Activated CD8-positive, alpha-beta memory T cell treated with anti-CD3 and anti-CD28 coated beads for 36 hours (primary cell): ENCODE data around the gene NMNAT2. TPM values are rescaled to one million over a fixed set of nuclear protein-coding genes. Genes with fewer than 3 reads are reported as not detected.

Source experiments
- CTCF ChIA-PET: fragments of 350-600 bp; sonication (Branson Sonifier 250); formaldehyde crosslinking; loops from one replicate; lab custom pipeline; 2021; ENCODE audit warnings: antibody characterized with exemption; lab: Charles Lee
- POLR2A ChIA-PET: fragments of 350-600 bp; sonication (Branson Sonifier 250); formaldehyde crosslinking; loops from one replicate; lab custom pipeline; 2021; ENCODE audit warnings: antibody characterized with exemption; lab: Charles Lee
- total RNA-seq, 2 experiments: library from RNA; stranded (reverse); gene quantifications; one replicate each; pipeline ENCODE4 v1.2.3, GENCODE V29; 2021

NMNAT2 gene
- total RNA-seq, 2 experiments from 2014 or later: not detected

DNA sequence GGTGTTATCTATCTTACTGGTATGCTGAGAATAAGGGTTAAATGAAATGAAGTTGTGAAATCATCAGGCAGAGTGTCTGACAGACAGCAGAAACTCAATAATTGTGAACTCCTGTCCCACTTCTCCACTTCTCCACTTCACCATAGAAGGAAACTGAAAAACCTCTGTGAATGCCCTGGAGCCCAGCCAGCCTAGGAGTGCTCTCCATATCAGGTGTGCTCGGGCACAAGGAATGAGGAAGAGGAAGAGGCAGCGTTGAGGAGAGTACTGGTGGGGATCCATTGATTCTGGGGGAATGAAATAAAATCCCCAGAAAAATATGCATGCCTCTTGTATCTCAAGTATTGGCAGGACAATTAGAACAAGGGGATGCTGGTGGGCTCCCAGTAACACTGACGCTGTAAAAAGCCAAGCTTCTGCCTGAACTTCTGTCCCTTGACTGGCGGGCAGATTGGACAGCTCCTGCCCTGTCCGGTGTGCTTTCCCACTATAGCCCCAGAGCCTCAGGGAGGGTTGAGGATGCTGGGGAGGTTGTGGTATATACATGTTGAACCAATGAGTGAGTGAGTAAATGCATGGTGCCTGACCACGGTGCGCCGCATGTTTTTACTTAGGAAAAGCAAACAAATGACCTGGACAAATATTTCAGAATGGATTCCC, 47.7 kb downstream of the NMNAT2 start:
- ChIA-PET CTCF (no interaction called here), POLR2A (no interaction called here)

DNA sequence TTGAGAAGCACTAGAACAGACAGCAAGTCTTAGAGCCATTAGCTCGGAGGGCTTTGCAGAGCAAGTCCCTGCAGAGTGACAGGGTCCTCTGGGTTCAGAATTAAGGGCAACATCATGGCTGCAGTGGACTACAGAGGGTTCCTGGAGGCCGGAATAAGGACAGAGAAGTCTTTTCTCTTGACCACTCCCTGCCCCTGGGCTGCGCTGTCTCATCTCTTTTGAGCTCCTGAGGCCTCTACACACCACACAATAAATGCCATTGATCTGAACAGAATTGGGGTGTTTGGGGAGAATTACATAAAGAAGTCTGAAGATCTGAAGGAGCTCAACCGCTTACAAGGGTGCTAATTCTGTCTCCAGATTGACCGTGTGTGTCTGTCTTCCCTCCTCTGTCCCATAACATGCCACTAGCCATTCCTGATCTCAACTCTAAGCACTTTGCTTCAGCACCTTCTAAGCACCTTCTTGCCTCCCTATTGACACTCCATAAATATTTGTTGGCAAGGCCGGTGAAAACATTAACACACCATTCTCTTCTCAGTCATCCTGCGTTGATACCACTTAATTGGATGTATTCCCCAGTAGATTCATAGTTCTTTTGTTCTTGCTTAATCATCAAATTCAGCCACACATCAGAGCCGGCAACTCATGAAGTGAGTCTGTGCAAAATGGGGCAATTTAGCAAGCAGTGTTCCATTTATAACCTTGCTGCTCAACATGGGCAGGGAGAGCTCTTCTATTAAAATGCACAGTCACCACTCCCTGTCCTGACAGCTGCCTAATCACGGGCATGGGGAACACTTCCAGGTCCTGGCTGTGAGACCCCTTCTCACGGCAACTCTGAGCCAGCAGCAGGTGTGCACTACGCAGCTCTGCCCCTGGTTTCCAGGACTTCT, 49.7 kb downstream of the NMNAT2 start:
- ChIA-PET POLR2A (no interaction called here), CTCF (no interaction called here)

DNA sequence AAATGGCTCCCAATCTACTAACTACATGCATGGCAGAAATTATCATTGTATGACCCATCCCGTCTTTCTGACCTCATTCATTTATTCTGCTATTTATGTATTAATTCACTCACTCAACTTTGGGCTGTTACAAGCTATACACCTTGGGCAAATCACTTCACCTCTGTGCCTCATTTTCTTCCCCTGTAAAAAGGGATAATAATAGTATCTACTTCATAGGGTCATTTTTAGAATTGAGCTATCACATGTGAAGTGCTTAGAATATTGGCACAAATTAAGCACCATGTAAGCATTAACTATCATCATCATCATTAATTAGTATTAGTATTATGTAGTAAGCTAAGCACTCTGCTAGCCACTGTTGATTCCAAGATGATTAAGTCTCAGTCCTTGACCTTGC, 52.1 kb downstream of the NMNAT2 start:
- CTCF ChIA-PET: no interaction called here
- POLR2A ChIA-PET: no interaction called here

DNA sequence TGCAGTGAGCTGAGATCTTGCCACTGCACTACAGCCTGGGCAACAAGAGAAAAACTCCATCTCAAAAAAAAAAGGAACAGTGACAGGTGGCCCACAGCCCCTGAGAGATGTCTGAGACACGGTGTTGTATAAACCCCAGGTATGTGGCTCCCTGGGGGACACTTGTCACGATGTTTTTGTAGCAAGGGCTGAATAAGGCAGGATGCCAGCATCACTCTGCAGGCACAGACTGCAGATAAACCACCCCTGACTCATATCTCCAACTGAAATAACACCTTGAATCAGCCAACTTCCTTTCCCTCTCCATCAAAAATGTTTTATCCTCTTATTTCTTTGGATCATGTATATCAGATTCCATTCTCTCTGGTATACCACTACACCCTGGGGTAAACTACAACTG, 52.5 kb downstream of the NMNAT2 start:
- CTCF ChIA-PET: no interaction called here
- POLR2A ChIA-PET: no interaction called here

DNA sequence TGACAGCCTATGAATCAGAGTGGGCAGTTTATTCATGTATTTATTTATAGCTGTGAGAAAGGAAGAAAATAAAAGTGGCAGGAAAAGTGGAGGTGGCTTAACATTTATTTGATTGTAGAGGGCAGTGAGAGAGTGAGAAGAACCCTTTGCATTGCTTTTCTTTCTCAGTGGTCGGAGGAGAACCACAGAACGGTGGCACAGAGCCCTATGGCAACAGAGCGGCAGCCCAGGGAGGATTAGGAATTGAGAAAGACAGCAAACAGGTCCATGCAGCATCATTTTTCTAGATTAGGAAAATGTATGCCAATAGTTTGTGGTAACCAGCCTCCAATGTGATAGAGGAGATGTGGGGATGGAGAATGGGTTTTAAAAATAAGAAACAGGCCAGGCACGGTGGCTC, 53.1 kb downstream of the NMNAT2 start:
- CTCF ChIA-PET: no interaction called here
- POLR2A ChIA-PET: no interaction called here

DNA sequence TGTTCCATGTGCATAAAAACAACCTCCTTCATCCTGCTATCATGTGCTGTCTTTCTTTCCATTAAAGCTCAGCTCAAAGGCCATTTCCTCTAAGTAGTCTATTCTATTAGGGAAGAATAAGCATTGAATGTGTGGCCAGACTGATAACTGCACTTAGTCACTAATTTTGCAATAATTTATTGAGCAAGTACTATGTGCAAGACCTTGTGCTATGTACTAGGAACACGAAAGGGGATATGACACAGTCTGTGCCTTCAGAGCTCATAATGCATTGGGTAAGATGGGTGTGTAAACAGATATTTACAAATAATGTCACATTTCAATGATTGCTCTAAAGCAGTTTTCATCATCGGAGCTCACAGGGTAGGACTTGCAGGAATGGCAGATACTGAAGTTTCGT, 54.2 kb downstream of the NMNAT2 start:
- CTCF ChIA-PET: no interaction called here
- POLR2A ChIA-PET: no interaction called here

DNA sequence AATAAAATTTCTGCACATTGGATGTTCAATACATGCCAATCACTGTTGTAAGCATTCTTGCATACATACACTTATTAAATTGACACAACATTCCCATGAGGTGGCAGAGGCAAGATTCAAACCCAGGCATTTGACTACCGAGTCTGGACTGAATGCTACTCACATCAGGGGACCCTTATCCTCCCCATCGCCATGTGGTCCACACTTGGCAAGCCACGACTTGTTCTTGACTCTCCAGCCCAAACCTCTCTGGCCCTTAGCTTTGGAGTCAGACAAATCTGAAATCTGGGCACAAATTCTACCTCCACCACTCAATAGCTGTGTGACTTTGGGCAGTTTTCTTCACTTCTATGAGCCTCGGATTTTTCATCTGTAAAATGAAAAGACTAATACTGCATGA, 57.1 kb downstream of the NMNAT2 start:
- ChIA-PET POLR2A (no interaction called here), CTCF (no interaction called here)

DNA sequence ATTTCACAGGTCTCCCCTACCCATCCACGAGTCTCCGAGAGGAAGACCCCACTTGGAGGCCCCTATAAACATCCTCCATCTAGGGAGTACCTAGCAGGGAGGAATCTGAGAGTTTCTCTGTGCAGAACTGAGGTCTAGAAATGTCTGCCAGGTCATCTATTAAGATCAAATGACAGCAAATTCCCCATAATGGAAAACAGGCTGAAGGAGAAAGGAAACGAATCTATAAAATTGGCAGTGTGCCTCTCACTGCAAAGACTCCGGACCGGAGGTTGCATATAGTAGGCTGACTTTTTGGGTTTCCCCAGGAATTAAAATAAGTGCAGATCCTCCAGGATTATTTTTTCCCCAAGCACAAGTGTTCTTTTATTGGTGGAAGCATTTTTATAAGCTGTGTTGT, 57.7 kb downstream of the NMNAT2 start:
- ChIA-PET CTCF (no interaction called here), POLR2A (no interaction called here)

DNA sequence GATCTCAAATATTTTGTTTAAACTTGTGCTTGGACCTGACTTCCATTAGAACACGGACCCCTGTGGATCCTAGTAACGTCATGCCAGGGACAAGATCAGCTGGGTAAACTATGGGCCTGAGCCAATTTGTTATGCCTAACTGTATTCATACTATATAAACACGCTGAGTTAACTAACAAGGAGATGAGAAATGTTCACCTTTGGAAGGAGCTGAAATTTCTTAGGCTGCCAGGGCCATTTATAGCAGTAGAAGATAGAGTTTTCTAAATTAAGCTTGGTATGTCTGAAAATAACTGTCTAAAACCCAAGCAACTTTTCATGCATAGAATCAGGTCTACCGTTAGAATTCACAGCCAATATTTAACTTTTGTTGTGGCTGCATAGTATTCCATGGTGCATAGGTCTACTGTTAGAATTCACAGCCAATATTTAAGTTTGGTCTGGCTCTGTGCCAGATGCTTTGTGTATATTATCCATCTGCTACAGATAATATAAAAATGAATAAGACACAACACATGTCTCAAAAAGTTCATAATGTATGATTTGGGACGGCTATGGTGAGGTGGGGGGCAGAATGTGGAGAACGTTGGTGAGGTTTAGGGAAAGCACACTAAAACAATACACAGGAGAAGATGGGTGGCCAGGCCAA, 61.5 kb downstream of the NMNAT2 start:
- CTCF ChIA-PET: no interaction called here

DNA sequence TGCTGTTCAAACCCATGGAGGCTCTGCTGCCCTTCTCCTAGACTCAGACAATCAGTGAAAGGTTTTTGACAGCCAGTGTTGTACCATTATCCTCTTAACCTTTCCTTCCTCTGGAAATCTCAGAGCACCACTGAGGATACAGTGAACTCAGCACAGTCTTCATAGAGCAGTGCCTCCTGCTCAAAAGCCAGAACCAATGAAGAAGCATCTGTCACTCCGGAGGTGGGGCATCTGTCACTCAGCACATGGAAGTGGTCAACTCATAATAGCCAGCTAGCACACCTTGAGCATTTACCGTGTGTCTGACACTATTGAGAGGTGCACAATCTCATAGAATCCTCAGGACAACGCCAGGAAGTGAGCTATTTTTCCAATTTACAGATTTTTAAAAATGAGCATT, 62.4 kb downstream of the NMNAT2 start:
- ChIA-PET CTCF (no interaction called here), POLR2A (no interaction called here)

More for the DNA sequence above, 61.5 kb downstream of the NMNAT2 start:
- POLR2A ChIA-PET: interaction anchor here (0.5 kb wide), 1 partner anchor 433 kb away, joined by 3 read pairs; no protein-coding TSS in a partner anchor

DNA sequence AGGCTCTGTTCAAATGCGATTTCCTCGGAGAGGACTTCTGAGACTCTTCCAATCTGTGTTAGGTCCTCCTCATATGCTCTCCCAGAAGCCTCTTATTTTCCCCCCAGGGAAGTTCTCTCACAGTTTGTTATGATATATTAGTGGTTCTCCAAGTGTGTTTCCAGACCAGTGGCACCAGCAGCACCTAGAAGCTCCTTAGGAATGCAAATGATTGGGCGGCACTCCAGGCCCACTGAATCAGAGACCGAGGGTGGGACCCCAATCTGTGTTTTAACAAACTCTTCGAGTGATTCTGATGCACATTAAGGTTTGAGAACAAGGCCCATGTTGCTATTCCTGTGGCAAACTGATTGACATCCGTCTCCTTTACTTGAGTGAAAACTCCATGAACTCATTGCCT, 63.0 kb downstream of the NMNAT2 start:
- ChIA-PET POLR2A (no interaction called here), CTCF (no interaction called here)

DNA sequence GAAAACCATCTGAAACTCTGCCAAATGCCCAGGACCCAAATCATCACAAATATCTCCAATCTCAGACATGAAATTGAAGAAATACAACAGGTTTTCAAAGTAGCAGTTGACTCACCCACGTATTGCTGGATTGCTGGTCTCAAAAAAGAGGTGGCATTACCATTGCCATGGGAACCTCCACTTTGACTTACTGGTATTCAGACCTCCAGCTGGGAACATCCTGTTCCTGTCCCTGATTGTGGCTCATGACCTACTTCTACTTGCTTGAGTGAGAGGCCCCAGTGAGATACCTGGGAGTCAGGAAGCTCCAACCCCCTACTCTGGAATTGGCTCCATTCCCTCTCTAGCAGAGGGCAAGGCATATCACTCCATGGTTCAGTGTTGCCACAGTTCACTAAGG, 64.6 kb downstream of the NMNAT2 start:
- POLR2A ChIA-PET: no interaction called here
- CTCF ChIA-PET: no interaction called here

DNA sequence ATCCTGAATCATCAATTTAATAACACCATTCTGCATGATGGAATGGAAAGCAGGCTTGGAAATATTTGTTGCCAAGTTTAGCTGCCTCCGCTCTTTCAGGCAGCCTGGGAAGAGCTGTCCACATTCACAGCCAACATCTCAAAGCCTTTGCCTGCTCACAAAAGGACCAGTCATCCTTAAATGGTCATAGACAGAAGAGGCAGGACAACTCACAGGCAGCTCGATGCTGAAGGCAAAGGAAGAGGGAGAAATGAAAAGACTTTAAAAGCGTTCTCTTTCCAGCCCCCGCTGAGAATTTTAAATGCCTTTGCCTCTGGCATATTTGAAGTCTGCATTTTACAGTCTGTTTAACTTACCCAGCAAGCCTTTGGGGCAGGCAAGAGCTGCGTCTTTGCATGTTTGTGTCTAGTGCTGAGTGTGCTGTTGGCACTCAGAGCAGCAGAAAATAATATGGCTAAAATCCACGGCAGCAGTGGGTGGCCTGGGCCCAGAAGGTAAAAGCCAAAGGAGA, 68.9 kb downstream of the NMNAT2 start:
- ChIA-PET CTCF (interaction anchor here (0.6 kb wide), 1 partner anchor 34 kb away, joined by 3 read pairs; no protein-coding TSS in a partner anchor), POLR2A (no interaction called here)

DNA sequence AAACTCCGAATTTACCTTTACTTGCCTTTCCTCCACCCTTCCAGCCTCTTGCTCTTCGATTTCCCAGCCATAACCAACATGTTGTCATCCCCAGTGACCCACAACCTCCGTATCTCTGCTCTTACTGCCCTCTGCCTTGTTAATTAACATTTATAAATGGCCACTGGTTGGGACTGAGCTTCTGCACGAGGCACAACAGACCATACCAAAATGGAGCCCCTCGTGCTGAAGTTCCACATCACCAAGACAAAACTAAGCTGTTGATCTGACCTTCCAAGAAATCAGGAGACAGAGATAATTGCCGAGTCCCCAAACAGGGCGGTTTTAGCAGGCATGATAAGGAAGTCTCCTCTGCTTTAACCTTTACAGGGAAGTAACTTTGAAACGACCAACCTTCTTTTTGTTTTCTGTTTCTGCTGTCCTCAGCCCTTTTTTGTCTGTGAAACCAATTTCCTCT, 71.9 kb downstream of the NMNAT2 start:
- POLR2A ChIA-PET: no interaction called here

DNA sequence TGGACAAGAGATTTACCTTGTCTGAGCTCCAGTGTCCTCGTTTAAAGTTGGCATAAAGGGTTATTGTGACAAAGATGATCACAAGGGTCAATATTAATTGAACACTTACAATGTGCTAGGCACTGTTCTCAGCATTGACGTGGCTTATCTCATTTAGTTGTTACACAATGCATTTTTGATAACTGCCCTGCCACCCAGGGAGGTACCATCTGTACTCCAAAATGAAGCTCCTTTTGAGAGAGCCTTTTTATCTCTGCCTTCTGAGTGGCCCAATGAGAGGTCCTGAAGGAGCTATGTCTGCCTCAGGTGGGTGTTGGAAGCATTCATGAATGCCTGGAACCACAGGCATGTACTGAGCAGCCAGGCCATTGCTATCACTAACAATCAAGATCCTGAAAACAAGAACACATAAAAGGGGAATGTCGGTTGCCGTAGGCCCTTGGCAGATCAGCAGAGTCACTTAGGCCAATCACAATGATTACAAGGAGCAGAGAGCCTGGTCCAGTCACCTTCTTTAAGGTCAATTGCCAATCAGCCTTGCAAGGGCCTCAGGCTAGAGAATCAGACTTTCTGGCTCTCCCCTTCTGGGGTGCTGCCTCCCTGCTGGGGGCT, 78.5 kb downstream of the NMNAT2 start:
- ChIA-PET CTCF (no interaction called here), POLR2A (no interaction called here)

More for the DNA sequence above, 71.9 kb downstream of the NMNAT2 start:
- CTCF ChIA-PET: no interaction called here

DNA sequence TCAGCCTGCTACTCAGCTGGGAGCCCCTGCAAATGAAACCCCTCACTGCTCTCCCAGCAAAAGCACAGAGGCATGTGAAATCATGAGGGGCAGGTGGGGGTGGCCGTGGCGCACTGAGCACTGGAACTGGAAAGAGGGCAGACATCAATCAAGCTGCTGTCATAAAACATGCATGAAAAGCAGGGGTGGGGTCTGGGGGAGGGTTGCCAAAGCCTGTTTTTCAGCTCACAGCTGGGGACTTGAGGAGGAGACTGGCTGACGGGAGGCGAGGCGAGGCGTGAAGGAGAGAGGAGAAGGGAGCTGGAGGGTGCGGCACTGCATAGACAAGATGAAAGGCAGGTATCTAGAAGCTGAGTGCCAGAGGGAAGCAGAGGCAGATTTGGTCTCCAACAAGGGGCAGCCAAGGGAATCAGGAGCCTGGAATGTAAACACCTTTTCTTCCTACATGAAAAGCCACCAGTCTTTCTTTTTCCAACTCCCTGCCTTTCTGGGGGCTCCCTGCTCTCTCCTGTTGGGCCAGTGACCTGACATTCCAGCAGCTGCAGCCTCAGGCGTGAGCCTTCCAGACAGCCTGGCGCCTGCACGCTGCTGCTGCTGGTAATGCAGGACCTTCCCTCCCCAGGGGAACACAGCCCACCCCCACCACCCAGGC, 87.0 kb downstream of the NMNAT2 start:
- ChIA-PET POLR2A (no interaction called here), CTCF (interaction anchor here (0.7 kb wide), 1 partner anchor 1851 kb away, joined by 4 read pairs; no protein-coding TSS in a partner anchor)

DNA sequence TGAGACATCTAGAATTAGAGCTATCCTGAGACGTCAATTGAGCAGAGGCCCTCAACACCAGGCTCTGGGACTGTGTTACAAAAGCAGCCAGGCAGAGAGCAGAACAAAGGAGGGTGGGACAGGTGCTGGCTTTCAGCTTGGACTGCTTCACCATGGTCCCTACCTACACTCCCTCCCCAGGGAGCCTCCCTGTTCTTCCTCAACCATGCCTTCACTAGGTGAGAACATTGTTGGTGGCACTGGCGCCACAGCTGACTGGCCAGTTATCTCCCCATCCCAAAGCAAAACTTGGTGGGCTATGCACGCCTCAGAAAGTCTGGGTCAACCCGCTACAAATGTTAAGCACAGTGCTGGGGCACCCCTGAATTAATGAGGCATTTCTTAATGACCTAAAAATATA, 87.8 kb downstream of the NMNAT2 start:
- ChIA-PET CTCF (no interaction called here), POLR2A (no interaction called here)

DNA sequence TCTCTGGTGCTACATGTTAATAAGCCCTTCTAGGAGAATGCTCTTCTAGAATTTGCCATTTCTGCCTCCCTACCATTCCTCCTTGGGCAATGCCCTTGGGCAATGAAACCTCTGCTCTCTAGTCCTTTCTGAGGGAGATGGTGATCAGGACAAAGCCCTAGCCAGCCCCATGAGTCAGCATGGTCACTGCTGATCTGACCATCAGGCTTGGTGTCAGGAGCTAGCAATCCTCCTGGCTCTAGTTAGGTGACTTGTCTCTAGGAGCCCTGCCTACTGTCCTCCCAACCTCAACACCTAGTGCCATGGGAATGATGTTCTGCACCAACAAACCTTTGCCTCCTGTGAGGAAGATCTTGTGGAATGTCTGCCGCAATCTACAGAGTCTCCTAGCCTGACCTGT, 89.8 kb downstream of the NMNAT2 start:
- POLR2A ChIA-PET: no interaction called here
- CTCF ChIA-PET: no interaction called here
